ENCODE results near the gene BANP. TPM values are rescaled to one million over a fixed set of nuclear protein-coding genes. Genes with fewer than 3 reads are reported as not detected.

The BANP gene
- total and polyA plus RNA-seq, 2 of the 8 experiments (the other 6 are each of a cell fraction or from before 2014, with no cell fraction given) = 25.8 to 39.8 TPM

GRCh38 chr16:88035292-88035691 lies 84.1 kb downstream of the BANP start:
- Histone ChIP-seq H3K4me3 (ENCODE audit: extremely low read depth in 1 of 4, insufficient read depth in 2 of 4, low read depth in 3 of 4, low read length in 4 of 4) (no peak overlapping the region), H3K36me3 (ENCODE audit: control insufficient read depth in 2 of 4, insufficient read depth in 4 of 4, low read length in 3 of 4) (peaks cover 0 to 3% (median 1%) of the 10 kb centered on the region in 4 experiments; a peak in 1 of 8 replicates), H3K4ac (replicated peaks; ENCODE audit: insufficient read length, low read depth, low read length) (no peak overlapping the region), H3K14ac (ENCODE audit: insufficient read length) (no peak overlapping the region), H3K79me2 (ENCODE audit: control insufficient read depth in 1 of 2, insufficient read depth in 2 of 2, low read length in 2 of 2) (no peaks in the 10 kb centered on the region), H3K23ac (ENCODE audit: insufficient read length) (no peak overlapping the region), H2BK120ac (replicated peaks; ENCODE audit: low read depth, low read length) (no peak overlapping the region), H2BK15ac (ENCODE audit: low read length) (peak overlapping the region; percentile 9; the same call in 1 of the 2 replicates), H3K4me1 (replicated peaks in 1 of 4; ENCODE audit: control insufficient read depth in 3 of 4, insufficient read depth in 4 of 4, low read length in 3 of 4) (no peaks in the 10 kb centered on the region; a peak in 2 of 7 replicates), H3K27me3 (replicated peaks in 1 of 4; ENCODE audit: control insufficient read depth in 3 of 4, extremely low read depth in 1 of 4, insufficient read depth in 3 of 4, low read length in 3 of 4) (no peaks in the 10 kb centered on the region), H2AK5ac (ENCODE audit: low read depth, low read length) (no peak overlapping the region), H3K27ac (ENCODE audit: low read depth, low read length) (no peak overlapping the region), H2BK20ac (ENCODE audit: low read length) (no peak overlapping the region), H3K56ac (replicated peaks; ENCODE audit: insufficient read length, low read depth, low read length) (no peak overlapping the region), H3K4me2 (ENCODE audit: insufficient read depth in 1 of 2, low read depth in 2 of 2, low read length in 2 of 2) (no peak overlapping the region), H4K20me1 (replicated peaks in 1 of 2; ENCODE audit: control insufficient read depth in 1 of 2, insufficient read depth in 2 of 2, low read length in 2 of 2) (peaks cover 0 to 1% of the 10 kb centered on the region in 2 experiments), H4K91ac (replicated peaks; ENCODE audit: insufficient read length, low read length) (no peak overlapping the region), H2AFZ (ENCODE audit: low read length) (no peak overlapping the region), H4K5ac (ENCODE audit: insufficient read length, low read depth, low read length) (no peak overlapping the region), H3K18ac (ENCODE audit: extremely low read depth, low read length) (no peak overlapping the region), H3K9me3 (ENCODE audit: insufficient read depth in 2 of 2, low read depth in 1 of 2, low read length in 1 of 2) (no peaks in the 10 kb centered on the region), H3K9ac (replicated peaks in 1 of 4; ENCODE audit: extremely low read depth in 1 of 4, low read depth in 3 of 4, low read length in 3 of 4) (no peak overlapping the region), H3K23me2 (ENCODE audit: low read depth, low read length) (no peaks in the 10 kb centered on the region), H2BK12ac (ENCODE audit: low read depth, low read length) (no peak overlapping the region), H4K8ac (ENCODE audit: extremely low read depth, insufficient read depth, low read length) (no peak overlapping the region), H2BK5ac (ENCODE audit: low read depth, low read length) (no peak overlapping the region), H3K79me1 (ENCODE audit: low read depth, low read length) (no peaks in the 10 kb centered on the region)
- CTCF ChIA-PET (ENCODE audit: partially characterized antibody) = interaction anchor here (1.0 to 2.4 kb wide), 2 partner anchors 12 to 38 kb away, joined by 3 to 7 read pairs; no protein-coding TSS in a partner anchor
- POLR2A ChIA-PET (ENCODE audit: partially characterized antibody) = no interaction called here
- FAIRE-seq (no peak), DNase-seq (ENCODE audit: low read depth in 1 of 2, low spot score in 2 of 2) (no peak)
- WGBS, 2 experiments (ENCODE audit: extremely low coverage in 1 of 2, insufficient coverage in 1 of 2, insufficient read length in 1 of 2, insufficient replicate concordance in 2 of 2, low coverage in 1 of 2, low lambda C conversion rate in 2 of 2, missing lambda C conversion rate in 1 of 2) = 81% methylated on average over 13 of the region's 14 CpGs; no CpG with 5 or more reads in 1 of the 2 experiments
- TF ChIP-seq RAD21 (IDR thresholded peaks at IDR 0.05 in 1 of 2, conservative IDR thresholded peaks at IDR 0.05 in 1 of 2; ENCODE audit: low read depth in 2 of 2, low read length in 2 of 2) = peak; percentile 7 to 18; a peak in 2 of 4 replicates
- peak in 2 of 3 experiments; percentile 19 to 21; a peak in 2 of 4 replicates for TF ChIP-seq CTCF (IDR thresholded peaks at IDR 0.05; ENCODE audit: control extremely low read depth in 1 of 3, insufficient read depth in 1 of 3, low read depth in 1 of 3, low read length in 3 of 3)
